ENCODE measurements around the gene PBLD. TPM values are rescaled to one million over a fixed set of nuclear protein-coding genes. Genes with fewer than 3 reads are reported as not detected.

Gene PBLD
- polyA plus RNA-seq, 3 donors: 1.5 to 3.4 (median 2.5) TPM

- Mint-ChIP-seq H3K36me3 (peaks cover 0 to 2% of the 10 kb centered on the region in 2 donors), H3K27me3 (ENCODE audit: low read depth in 3 of 3) (peaks cover 0 to 2% (median 0%) of the 10 kb centered on the region in 3 donors), H3K4me3 (no peak overlapping the region), H3K9me3 (no peaks in the 10 kb centered on the region), H3K4me1 (peaks cover 24% of the 10 kb centered on the region), H3K27ac (no peak overlapping the region)
- H3K4me3 ChIP-seq (replicated peaks in 1 of 3; ENCODE audit: low read depth in 2 of 3, low read length in 3 of 3): no peak overlapping the region
- no peak for DNase-seq
- H3K9ac ChIP-seq (ENCODE audit: insufficient read depth, low read length, poor library complexity, severe bottlenecking): no peak overlapping the region
- H3K36me3 ChIP-seq (replicated peaks in 1 of 2; ENCODE audit: control insufficient read depth in 1 of 2, insufficient read depth in 2 of 2, low read length in 2 of 2): no peaks in the 10 kb centered on the region
- WGBS (ENCODE audit: insufficient coverage): no CpG with 5 or more reads among the region's 2 CpGs
- H3K79me2 ChIP-seq (ENCODE audit: insufficient read depth, low read length): no peaks in the 10 kb centered on the region
- H3K27me3 ChIP-seq (ENCODE audit: control insufficient read depth in 2 of 2, insufficient read depth in 2 of 2, low read length in 2 of 2): no peaks in the 10 kb centered on the region
- TF ChIP-seq CTCF (IDR thresholded peaks at IDR 0.05): no peak
- no peak overlapping the region for H3K27ac ChIP-seq (ENCODE audit: low read depth in 1 of 2, low read length in 2 of 2)
- H3K9me3 ChIP-seq (replicated peaks in 1 of 2; ENCODE audit: control insufficient read depth in 1 of 2, insufficient read depth in 1 of 2, low read length in 2 of 2): no peaks in the 10 kb centered on the region
- no peak overlapping the region for H2AFZ ChIP-seq (ENCODE audit: insufficient read depth, low read depth, low read length, poor library complexity, severe bottlenecking)
- H3K4me2 ChIP-seq (replicated peaks; ENCODE audit: extremely low read depth, low read length, poor library complexity, severe bottlenecking): no peak overlapping the region
- H4K20me1 ChIP-seq (ENCODE audit: insufficient read depth, low read length): no peaks in the 10 kb centered on the region
- peaks cover 25 to 26% of the 10 kb centered on the region in 2 donors for H3K4me1 ChIP-seq (ENCODE audit: control insufficient read depth in 1 of 2, insufficient read depth in 2 of 2, low read length in 2 of 2)
- intact Hi-C loops (cut with micrococcal nuclease): loop anchor here (5.0 kb wide), 1 partner anchor 90 kb away; no protein-coding TSS in a partner anchor
These were observed 30.3 kb downstream of the PBLD start for GRCh38 chr10:68302503-68302823.

- Histone ChIP-seq H3K27ac (ENCODE audit: low read depth in 1 of 2, low read length in 2 of 2) (no peak overlapping the region), H3K36me3 (replicated peaks in 1 of 2; ENCODE audit: control insufficient read depth in 1 of 2, insufficient read depth in 2 of 2, low read length in 2 of 2) (no peaks in the 10 kb centered on the region), H3K9ac (ENCODE audit: insufficient read depth, low read length, poor library complexity, severe bottlenecking) (no peak overlapping the region), H3K27me3 (ENCODE audit: control insufficient read depth in 2 of 2, insufficient read depth in 2 of 2, low read length in 2 of 2) (no peaks in the 10 kb centered on the region), H2AFZ (ENCODE audit: insufficient read depth, low read depth, low read length, poor library complexity, severe bottlenecking) (no peak overlapping the region), H3K79me2 (ENCODE audit: insufficient read depth, low read length) (no peaks in the 10 kb centered on the region), H4K20me1 (ENCODE audit: insufficient read depth, low read length) (no peaks in the 10 kb centered on the region), H3K4me2 (replicated peaks; ENCODE audit: extremely low read depth, low read length, poor library complexity, severe bottlenecking) (peak overlapping the region; percentile 63), H3K9me3 (replicated peaks in 1 of 2; ENCODE audit: control insufficient read depth in 1 of 2, insufficient read depth in 1 of 2, low read length in 2 of 2) (no peaks in the 10 kb centered on the region), H3K4me1 (ENCODE audit: control insufficient read depth in 1 of 2, insufficient read depth in 2 of 2, low read length in 2 of 2) (peaks cover 25 to 26% of the 10 kb centered on the region in 2 donors), H3K4me3 (replicated peaks in 1 of 3; ENCODE audit: low read depth in 2 of 3, low read length in 3 of 3) (peak overlapping the region in 1 of 3 experiments; percentile 20)
- WGBS (ENCODE audit: insufficient coverage): 95% methylated on average over 2 of the region's 6 CpGs
- DNase-seq: peak; percentile 18 to 56 (median 37)
- H3K4me1 Mint-ChIP-seq: peaks cover 24% of the 10 kb centered on the region
- H3K4me3 Mint-ChIP-seq: peak overlapping the region in 1 of 2 donors; percentile 65
- peaks cover 0 to 2% (median 0%) of the 10 kb centered on the region in 3 donors for H3K27me3 Mint-ChIP-seq (ENCODE audit: low read depth in 3 of 3)
- peaks cover 0 to 2% of the 10 kb centered on the region in 2 donors for H3K36me3 Mint-ChIP-seq
- peak; percentile 72 for TF ChIP-seq CTCF (IDR thresholded peaks at IDR 0.05)
- H3K27ac Mint-ChIP-seq: peak overlapping the region in 5 of 7 donors; percentile 26 to 83 (median 53)
- intact Hi-C loops (cut with micrococcal nuclease): loop anchor here (5.0 kb wide), 1 partner anchor 90 kb away; no protein-coding TSS in a partner anchor
- H3K9me3 Mint-ChIP-seq: no peaks in the 10 kb centered on the region
These were observed 30.8 kb downstream of the PBLD start for GRCh38 chr10:68301790-68302502.
